Vagina (tissue), 2 donors: ENCODE data around the gene CNTD1. TPM values are rescaled to one million over a fixed set of nuclear protein-coding genes. Genes with fewer than 3 reads are reported as not detected.
"Not testable (repeated sequence)": the region's sequence is repeated elsewhere in the genome, so short reads cannot be mapped to it uniquely, and the experiment has no call there.

Experiments
- DNase-seq, 2 donors: peaks; one replicate each; pipeline ENCODE4 v3.0.0-alpha.2; 2017; ENCODE audit errors: extremely low spot score in 2 of 2
- H3K27ac ChIP-seq: fragments of 200-600 bp; sonication (generic); one replicate; pipeline ENCODE4 v1.5.1; 2019
- H3K27me3 ChIP-seq: fragments of 200-600 bp; sonication (generic); one replicate; pipeline ENCODE4 v1.5.1; 2019
- H3K36me3 ChIP-seq, 2 donors: fragments of 200-600 bp; sonication (generic); one replicate each; pipeline ENCODE4 v1.5.1; 2017 to 2019
- H3K4me1 ChIP-seq: fragments of 200-600 bp; sonication (generic); one replicate; pipeline ENCODE4 v1.5.1; 2019
- H3K4me3 ChIP-seq, 2 donors: fragments of 200-600 bp; sonication (generic); 1 replicate in 1 of 2; 2 replicates in 1 of 2; pipeline ENCODE4 v1.5.1; 2016 to 2019
- H3K9me3 ChIP-seq: fragments of 200-600 bp; sonication (generic); one replicate; pipeline ENCODE4 v1.5.1; 2019
- CTCF ChIP-seq, 3 experiments: fragments of 450-650 bp in 2 of 3; fragments of 200-600 bp in 1 of 3; sonication (generic) in 1 of 3; IDR thresholded peaks; one replicate each; pipeline ENCODE4 v1.5.1; 2017 to 2019; ENCODE audit warnings: antibody characterized with exemption in 3 of 3, mild to moderate bottlenecking in 2 of 3, moderate library complexity in 2 of 3
- POLR2A ChIP-seq, 2 donors: fragments of 450-650 bp; IDR thresholded peaks; one replicate each; pipeline ENCODE4 v1.6.1; 2017; ENCODE audit warnings: antibody characterized with exemption in 2 of 2, mild to moderate bottlenecking in 2 of 2, moderate library complexity in 2 of 2
- POLR2AphosphoS5 ChIP-seq, 2 donors: sonication (generic); formaldehyde crosslinking; IDR thresholded peaks; one replicate each; pipeline ENCODE4 v1.9.0; 2017; ENCODE audit warnings: antibody characterized with exemption in 2 of 2, mild to moderate bottlenecking in 2 of 2, low read depth in 1 of 2; ENCODE audit not compliant: insufficient read depth in 1 of 2
- intact Hi-C: fragments of 100-400 bp; cut with DNase I; formaldehyde crosslinking; loops from one replicate; pipeline ENCODE4 v1.15.1; 2023
- total RNA-seq: library from RNA; depleted of rRNA; stranded (reverse); fragments of >200 nt; gene quantifications from one replicate; pipeline ENCODE4 v1.2.3, GENCODE V29; 2016

The CNTD1 gene
- total RNA-seq, 1 donor from 2014 or later, result not detected

GRCh38 chr17:42849451-42850181 is 51.0 kb downstream of the CNTD1 start:
- DNase-seq, result no peak
- Histone ChIP-seq H3K27ac (no peak overlapping the region), H3K36me3 (peaks cover 0 to 11% of the 10 kb centered on the region in 2 donors), H3K27me3 (no peaks in the 10 kb centered on the region), H3K4me3 (no peak overlapping the region), H3K9me3 (no peaks in the 10 kb centered on the region), H3K4me1 (peaks cover 16% of the 10 kb centered on the region)
- intact Hi-C loops, result no loop called here
- TF ChIP-seq POLR2A (IDR thresholded peaks at IDR 0.05) (no peak), CTCF (IDR thresholded peaks at IDR 0.05) (no peak), POLR2AphosphoS5 (IDR thresholded peaks at IDR 0.05; ENCODE audit: insufficient read depth in 1 of 2, low read depth in 1 of 2) (no peak)

- Histone ChIP-seq H3K27ac (peak within 1 kb of the TSS; percentile 53), H3K36me3 (no peaks in the 10 kb centered on the region), H3K27me3 (no peaks in the 10 kb centered on the region), H3K4me3 (peak within 1 kb of the TSS; percentile 42 to 44), H3K4me1 (peaks cover 16% of the 10 kb centered on the region), H3K9me3 (no peaks in the 10 kb centered on the region)
- no peak for DNase-seq
- peak in 1 of 2 donors; percentile 48 for TF ChIP-seq POLR2AphosphoS5 (IDR thresholded peaks at IDR 0.05; ENCODE audit: insufficient read depth in 1 of 2, low read depth in 1 of 2)
- no peak for TF ChIP-seq POLR2A (IDR thresholded peaks at IDR 0.05)
- no peak for TF ChIP-seq CTCF (IDR thresholded peaks at IDR 0.05)
- intact Hi-C loops, result no loop called here
These were observed 52.3 kb downstream of the CNTD1 start, which contains the start of gene AOC3 for GRCh38 chr17:42850954-42851353. Gene AOC3, plus strand, starts transcription at chr17:42851199. Its CDS starts 145 bp downstream, at chr17:42851344.

GRCh38 chr17:42851371-42852240 is 52.9 kb downstream of the CNTD1 start:
- intact Hi-C loops, H3K9me3 ChIP-seq, H3K36me3 ChIP-seq, H3K27me3 ChIP-seq, DNase-seq: not testable (repeated sequence)
- peak overlapping the region; percentile 42 to 44 for H3K4me3 ChIP-seq
- H3K4me1 ChIP-seq, result peaks cover 16% of the 10 kb centered on the region
- H3K27ac ChIP-seq, result peak overlapping the region; percentile 53

GRCh38 chr17:42852351-42852750 is 53.7 kb downstream of the CNTD1 start:
- Histone ChIP-seq H3K9me3 (no peaks in the 10 kb centered on the region), H3K27ac (peak overlapping the region; percentile 44), H3K36me3 (no peaks in the 10 kb centered on the region), H3K27me3 (no peaks in the 10 kb centered on the region), H3K4me3 (peak overlapping the region; percentile 42 to 44), H3K4me1 (peaks cover 16% of the 10 kb centered on the region)
- TF ChIP-seq POLR2A (IDR thresholded peaks at IDR 0.05) (no peak), CTCF (IDR thresholded peaks at IDR 0.05) (no peak), POLR2AphosphoS5 (IDR thresholded peaks at IDR 0.05; ENCODE audit: insufficient read depth in 1 of 2, low read depth in 1 of 2) (no peak)
- intact Hi-C loops, result no loop called here
- DNase-seq, result no peak

- intact Hi-C loops, result no loop called here
- no peaks in the 10 kb centered on the region for H3K36me3 ChIP-seq
- peaks cover 16% of the 10 kb centered on the region for H3K4me1 ChIP-seq
- H3K27me3 ChIP-seq, result no peaks in the 10 kb centered on the region
- no peak for TF ChIP-seq POLR2AphosphoS5 (IDR thresholded peaks at IDR 0.05; ENCODE audit: insufficient read depth in 1 of 2, low read depth in 1 of 2)
- no peak for TF ChIP-seq CTCF (IDR thresholded peaks at IDR 0.05)
- no peak for TF ChIP-seq POLR2A (IDR thresholded peaks at IDR 0.05)
- no peak for DNase-seq
- peak overlapping the region; percentile 44 for H3K27ac ChIP-seq
- H3K4me3 ChIP-seq, result peak overlapping the region; percentile 42 to 44
- H3K9me3 ChIP-seq, result no peaks in the 10 kb centered on the region
These were observed 54.3 kb downstream of the CNTD1 start for GRCh38 chr17:42853004-42853403.
